ENCODE measurements around the gene ILK. TPM values are rescaled to one million over a fixed set of nuclear protein-coding genes. Genes with fewer than 3 reads are reported as not detected.

The ILK gene
- total RNA-seq, 4 donors from 2014 or later = 139 to 148 (median 140) TPM

- Histone ChIP-seq H3K27me3 (no peaks in the 10 kb centered on the region), H3K9me3 (no peaks in the 10 kb centered on the region), H3K4me1 (peaks cover 0 to 57% (median 21%) of the 10 kb centered on the region in 4 donors), H3K27ac (peak overlapping the region; percentile 93 to 100 (median 96)), H3K4me3 (peak overlapping the region; percentile 51 to 93 (median 79)), H3K36me3 (peaks cover 7 to 72% (median 32%) of the 10 kb centered on the region in 3 donors)
- no peak for TF ChIP-seq CTCF (IDR thresholded peaks at IDR 0.05)
- TF ChIP-seq EP300 (IDR thresholded peaks at IDR 0.05) = no peak
- TF ChIP-seq POLR2A (IDR thresholded peaks at IDR 0.05) = no peak
- WGBS, 2 donors = 0% methylated on average over 23 of the region's 36 CpGs; no CpG with 5 or more reads in 1 of the 2 donors
- no peak for DNase-seq (ENCODE audit: low spot score in 2 of 2)
Measured at GRCh38 chr11:6611963-6612212, 8.3 kb downstream of the ILK start.

- Histone ChIP-seq H3K9me3 (no peaks in the 10 kb centered on the region), H3K27ac (peak within 1 kb of the TSS; percentile 93 to 100 (median 96)), H3K4me3 (peak within 1 kb of the TSS; percentile 51 to 93 (median 79)), H3K27me3 (no peaks in the 10 kb centered on the region), H3K36me3 (peaks cover 7 to 75% (median 32%) of the 10 kb centered on the region in 3 donors), H3K4me1 (peaks cover 0 to 52% (median 18%) of the 10 kb centered on the region in 4 donors)
- TF ChIP-seq CTCF (IDR thresholded peaks at IDR 0.05) = peak; percentile 21 to 45 (median 38)
- peak; percentile 63 to 99 for TF ChIP-seq EP300 (IDR thresholded peaks at IDR 0.05)
- peak; percentile 94 to 98 for TF ChIP-seq POLR2A (IDR thresholded peaks at IDR 0.05)
- DNase-seq (ENCODE audit: low spot score in 2 of 2) = peak; percentile 96 to 97
- 1 to 2% methylated on average over 28 to 47 of the region's 51 CpGs for WGBS, 2 donors
Measured at GRCh38 chr11:6612213-6613041, 8.9 kb downstream of the ILK start, which contains the start of gene TAF10. Gene TAF10 (minus strand): TSS chr11:6612216. CDS start chr11:6612189, 27 bp downstream.

GRCh38 chr11:6613496-6613895, 9.9 kb downstream of the ILK start:
- DNase-seq (ENCODE audit: low spot score in 2 of 2) = no peak
- no peak for TF ChIP-seq POLR2A (IDR thresholded peaks at IDR 0.05)
- no peak for TF ChIP-seq CTCF (IDR thresholded peaks at IDR 0.05)
- TF ChIP-seq EP300 (IDR thresholded peaks at IDR 0.05) = no peak
- H3K9me3 ChIP-seq = no peaks in the 10 kb centered on the region
- WGBS, 2 donors = 90 to 92% methylated on average over 3 of the region's 3 CpGs
- H3K27ac ChIP-seq = peak overlapping the region; percentile 93 to 100 (median 96)
- peaks cover 0 to 52% (median 18%) of the 10 kb centered on the region in 4 donors for H3K4me1 ChIP-seq
- H3K4me3 ChIP-seq = no peak overlapping the region
- peaks cover 7 to 64% (median 27%) of the 10 kb centered on the region in 3 donors for H3K36me3 ChIP-seq
- no peaks in the 10 kb centered on the region for H3K27me3 ChIP-seq

GRCh38 chr11:6614446-6614845, 10.9 kb downstream of the ILK start:
- peaks cover 0 to 49% (median 19%) of the 10 kb centered on the region in 4 donors for H3K4me1 ChIP-seq
- H3K27ac ChIP-seq = no peak overlapping the region
- no peak for DNase-seq (ENCODE audit: low spot score in 2 of 2)
- H3K4me3 ChIP-seq = no peak overlapping the region
- no peaks in the 10 kb centered on the region for H3K9me3 ChIP-seq
- peaks cover under 1 to 55% (median 18%) of the 10 kb centered on the region in 3 donors for H3K36me3 ChIP-seq
- 79 to 88% methylated on average over 2 of the region's 2 CpGs for WGBS, 2 donors
- TF ChIP-seq POLR2A (IDR thresholded peaks at IDR 0.05) = no peak
- no peak for TF ChIP-seq CTCF (IDR thresholded peaks at IDR 0.05)
- no peak for TF ChIP-seq EP300 (IDR thresholded peaks at IDR 0.05)
- no peaks in the 10 kb centered on the region for H3K27me3 ChIP-seq

- no peak for DNase-seq (ENCODE audit: low spot score in 2 of 2)
- TF ChIP-seq EP300 (IDR thresholded peaks at IDR 0.05) (no peak), CTCF (IDR thresholded peaks at IDR 0.05) (no peak), POLR2A (IDR thresholded peaks at IDR 0.05) (no peak)
- Histone ChIP-seq H3K4me1 (peaks cover 0 to 49% (median 19%) of the 10 kb centered on the region in 4 donors), H3K27ac (no peak overlapping the region), H3K4me3 (no peak overlapping the region), H3K36me3 (peaks cover 0 to 49% (median 12%) of the 10 kb centered on the region in 3 donors), H3K27me3 (no peaks in the 10 kb centered on the region), H3K9me3 (no peaks in the 10 kb centered on the region)
- 92 to 98% methylated on average over 4 to 5 of the region's 5 CpGs for WGBS, 2 donors
Measured at GRCh38 chr11:6615046-6615445, 11.5 kb downstream of the ILK start.

Measured in tibial nerve (tissue), 4 donors.